MM.1S (cell line): ENCODE data around the gene IL15RA.

Experiments used
- DNase-seq: peaks from one replicate; pipeline ENCODE4 v3.0.0-alpha.2; 2015
- H2AFZ ChIP-seq: fragments of 300-600 bp; sonication (generic); 2 replicates; pipeline ENCODE4 v1.6.0; 2016; ENCODE audit warnings: antibody characterized with exemption, low read length
- H3F3A ChIP-seq: fragments of 300-600 bp; sonication (generic); 2 replicates; pipeline ENCODE4 v1.6.1; 2016; ENCODE audit warnings: mild to moderate bottlenecking, antibody characterized with exemption, low read length, moderate library complexity, mixed read lengths; ENCODE audit not compliant: insufficient read depth
- H3K27ac ChIP-seq: fragments of 300-600 bp; sonication (generic); 2 replicates; pipeline ENCODE4 v1.5.1; 2016; ENCODE audit warnings: mild to moderate bottlenecking, low read length
- H3K27me3 ChIP-seq: fragments of 300-600 bp; sonication (generic); replicated peaks from 2 replicates; pipeline ENCODE4 v1.6.0; 2016; ENCODE audit warnings: low read length; ENCODE audit not compliant: insufficient read depth
- H3K36me3 ChIP-seq: fragments of 300-600 bp; sonication (generic); replicated peaks from 2 replicates; pipeline ENCODE4 v1.6.1; 2016; ENCODE audit warnings: mild to moderate bottlenecking, low read length, mixed read lengths; ENCODE audit not compliant: insufficient read depth
- H3K4me1 ChIP-seq: fragments of 300-600 bp; sonication (generic); 2 replicates; pipeline ENCODE4 v1.6.1; 2016; ENCODE audit warnings: low read length, mixed read lengths
- H3K4me2 ChIP-seq: fragments of 300-600 bp; sonication (generic); 2 replicates; pipeline ENCODE4 v1.6.0; 2016; ENCODE audit warnings: low read depth, low read length
- H3K4me3 ChIP-seq: fragments of 300-600 bp; sonication (generic); 2 replicates; pipeline ENCODE4 v1.5.1; 2016; ENCODE audit warnings: low read length, mixed read lengths
- H3K79me2 ChIP-seq: fragments of 300-600 bp; sonication (generic); 2 replicates; pipeline ENCODE4 v1.6.1; 2016; ENCODE audit warnings: mixed run types, low read length, mixed read lengths
- H3K9ac ChIP-seq: fragments of 300-600 bp; sonication (generic); 2 replicates; pipeline ENCODE4 v1.6.1; 2016; ENCODE audit warnings: low read length, mixed read lengths
- H3K9me2 ChIP-seq: fragments of 300-600 bp; sonication (generic); replicated peaks from 2 replicates; pipeline ENCODE4 v1.6.1; 2016; ENCODE audit warnings: mild to moderate bottlenecking, low read length, mixed read lengths; ENCODE audit not compliant: insufficient read depth
- H3K9me3 ChIP-seq: fragments of 300-600 bp; sonication (generic); replicated peaks from 2 replicates; pipeline ENCODE4 v1.6.1; 2016; ENCODE audit warnings: mild to moderate bottlenecking, low read length, mixed read lengths; ENCODE audit not compliant: insufficient read depth
- H4K20me1 ChIP-seq: fragments of 300-600 bp; sonication (generic); 2 replicates; pipeline ENCODE4 v1.6.1; 2016; ENCODE audit warnings: mild to moderate bottlenecking, low read length, moderate library complexity, mixed read lengths; ENCODE audit not compliant: insufficient read depth
- CTCF ChIP-seq: fragments of 300-600 bp; sonication (generic); IDR thresholded peaks from 2 replicates; pipeline ENCODE4 v1.5.1; 2016; ENCODE audit warnings: antibody characterized with exemption, low read length, mixed read lengths
- EZH2 ChIP-seq: fragments of 300-600 bp; sonication (generic); optimal IDR thresholded peaks from 2 replicates; pipeline ENCODE3; 2017; ENCODE audit warnings: low read depth, mild to moderate bottlenecking, antibody characterized with exemption, low read length, mixed read lengths
- EZH2phosphoT487 ChIP-seq: fragments of 300-600 bp; sonication (generic); IDR thresholded peaks from 2 replicates; pipeline ENCODE4 v1.6.1; 2018; ENCODE audit warnings: antibody characterized with exemption, low read length

IL15RA gene

GRCh38 chr10:5971886-5972285 is 5.5 kb downstream of the IL15RA start:
- Histone ChIP-seq H3K79me2 (peaks cover 84% of the 10 kb centered on the region), H3K27me3 (no peaks in the 10 kb centered on the region), H3F3A (peaks cover 21% of the 10 kb centered on the region), H3K36me3 (no peaks in the 10 kb centered on the region), H3K9ac (no peak overlapping the region), H2AFZ (no peak overlapping the region), H3K4me1 (peaks cover 20% of the 10 kb centered on the region), H4K20me1 (no peaks in the 10 kb centered on the region), H3K27ac (no peak overlapping the region), H3K9me3 (no peaks in the 10 kb centered on the region), H3K4me2 (peak overlapping the region; percentile 72), H3K9me2 (no peaks in the 10 kb centered on the region), H3K4me3 (no peak overlapping the region)
- no peak for DNase-seq
- TF ChIP-seq EZH2 = no peak
- TF ChIP-seq EZH2phosphoT487 = no peak

- Histone ChIP-seq H3K79me2 (peaks cover 79% of the 10 kb centered on the region), H4K20me1 (no peaks in the 10 kb centered on the region), H3K4me1 (peaks cover 20% of the 10 kb centered on the region), H3K9me3 (no peaks in the 10 kb centered on the region), H3K36me3 (no peaks in the 10 kb centered on the region), H3K4me3 (peak overlapping the region; percentile 31), H2AFZ (peak overlapping the region; percentile 12; the same call in 1 of the 2 replicates), H3K9ac (no peak overlapping the region), H3K4me2 (peak overlapping the region; percentile 72), H3K9me2 (no peaks in the 10 kb centered on the region), H3K27ac (peak overlapping the region; percentile 1; the same call in 1 of the 2 replicates), H3F3A (peaks cover 16% of the 10 kb centered on the region), H3K27me3 (no peaks in the 10 kb centered on the region)
- DNase-seq = no peak
- TF ChIP-seq EZH2phosphoT487 (no peak), EZH2 (no peak), CTCF (no peak)
Observed at GRCh38 chr10:5971315-5971832, 6.0 kb downstream of the IL15RA start.

GRCh38 chr10:5970527-5970926 is 6.8 kb downstream of the IL15RA start:
- no peaks in the 10 kb centered on the region for H3K9me2 ChIP-seq
- H3K4me3 ChIP-seq = no peak overlapping the region
- no peak overlapping the region for H3K9ac ChIP-seq
- H3K9me3 ChIP-seq = no peaks in the 10 kb centered on the region
- H2AFZ ChIP-seq = no peak overlapping the region
- H3K27me3 ChIP-seq = no peaks in the 10 kb centered on the region
- peak overlapping the region; percentile 72; the same call in 1 of the 2 replicates for H3K4me2 ChIP-seq
- TF ChIP-seq EZH2phosphoT487 (no peak), CTCF (no peak), EZH2 (no peak)
- H3K79me2 ChIP-seq = peaks cover 72% of the 10 kb centered on the region
- no peak overlapping the region for H3K27ac ChIP-seq
- H4K20me1 ChIP-seq = no peaks in the 10 kb centered on the region
- H3F3A ChIP-seq = peaks cover 7% of the 10 kb centered on the region
- H3K4me1 ChIP-seq = peaks cover 20% of the 10 kb centered on the region
- no peak for DNase-seq
- H3K36me3 ChIP-seq = no peaks in the 10 kb centered on the region

GRCh38 chr10:5970066-5970465 is 7.3 kb downstream of the IL15RA start:
- TF ChIP-seq EZH2 (no peak), EZH2phosphoT487 (no peak), CTCF (no peak)
- Histone ChIP-seq H3K27ac (no peak overlapping the region), H3F3A (peaks cover 2% of the 10 kb centered on the region; the same call in 1 of the 2 replicates), H3K79me2 (peaks cover 67% of the 10 kb centered on the region), H3K27me3 (no peaks in the 10 kb centered on the region), H3K9me2 (no peaks in the 10 kb centered on the region), H3K4me2 (no peak overlapping the region), H3K36me3 (no peaks in the 10 kb centered on the region), H2AFZ (no peak overlapping the region), H3K9ac (no peak overlapping the region), H3K9me3 (no peaks in the 10 kb centered on the region), H3K4me3 (no peak overlapping the region), H4K20me1 (no peaks in the 10 kb centered on the region), H3K4me1 (peaks cover 16% of the 10 kb centered on the region)
- no peak for DNase-seq
